ENCODE data around the gene CCDC12. TPM values are rescaled to one million over a fixed set of nuclear protein-coding genes. Genes with fewer than 3 reads are reported as not detected.
A peak's percentile ranks its signal among the peaks of the same experiment; 100 is the strongest.

Gene CCDC12
- total RNA-seq, 6 experiments from 2014 or later: 14.6 to 24.2 (median 17.0) TPM

GRCh38 chr3:47003461-47004368 lies 27.2 kb upstream of the CCDC12 start:
- WGBS (ENCODE audit: insufficient coverage, low coverage, low lambda C conversion rate, missing lambda C conversion rate): 91% methylated on average over 7 of the region's 27 CpGs
- Histone ChIP-seq H3K27me3 (no peaks in the 10 kb centered on the region), H3K9me3 (no peaks in the 10 kb centered on the region), H3K4me1 (peaks cover 0 to 1% (median under 1%) of the 10 kb centered on the region in 4 donors), H3K27ac (no peak overlapping the region), H3K4me3 (no peak overlapping the region), H3K36me3 (peaks cover 0 to 14% (median 2%) of the 10 kb centered on the region in 4 donors)
- intact Hi-C loops (cut with DNase I): no loop called here
- ATAC-seq (no peak), DNase-seq (peak in 2 of 3 donors; percentile 16 to 28)
- TF ChIP-seq CTCF (IDR thresholded peaks at IDR 0.05): no peak
- TF ChIP-seq POLR2A (IDR thresholded peaks at IDR 0.05): no peak

GRCh38 chr3:47003056-47003410 lies 26.5 kb upstream of the CCDC12 start:
- TF ChIP-seq CTCF (IDR thresholded peaks at IDR 0.05) (no peak), POLR2A (IDR thresholded peaks at IDR 0.05) (no peak)
- ATAC-seq (no peak), DNase-seq (peak in 2 of 3 donors; percentile 12 to 47)
- intact Hi-C loops (cut with DNase I): no loop called here
- Histone ChIP-seq H3K27ac (no peak overlapping the region), H3K36me3 (peaks cover 0 to 14% (median 2%) of the 10 kb centered on the region in 4 donors), H3K27me3 (no peaks in the 10 kb centered on the region), H3K9me3 (no peaks in the 10 kb centered on the region), H3K4me3 (no peak overlapping the region), H3K4me1 (peaks cover 0 to 1% (median 0%) of the 10 kb centered on the region in 4 donors)
- no CpG with 5 or more reads among the region's 10 CpGs for WGBS (ENCODE audit: insufficient coverage, low coverage, low lambda C conversion rate, missing lambda C conversion rate)

GRCh38 chr3:47002171-47003055 lies 25.9 kb upstream of the CCDC12 start:
- no peaks in the 10 kb centered on the region for H3K9me3 ChIP-seq
- 88% methylated on average over 10 of the region's 35 CpGs for WGBS (ENCODE audit: insufficient coverage, low coverage, low lambda C conversion rate, missing lambda C conversion rate)
- intact Hi-C loops (cut with DNase I): no loop called here
- H3K27me3 ChIP-seq: no peaks in the 10 kb centered on the region
- ATAC-seq: no peak
- H3K27ac ChIP-seq: no peak overlapping the region
- H3K4me1 ChIP-seq: peaks cover 0 to 4% (median 0%) of the 10 kb centered on the region in 4 donors
- H3K4me3 ChIP-seq: no peak overlapping the region
- H3K36me3 ChIP-seq: peaks cover 0 to 14% (median 2%) of the 10 kb centered on the region in 4 donors
- TF ChIP-seq POLR2A (IDR thresholded peaks at IDR 0.05) (no peak), CTCF (IDR thresholded peaks at IDR 0.05) (no peak)
- DNase-seq: peak in 2 of 3 donors; percentile 22 to 43

GRCh38 chr3:47001731-47002170 lies 25.2 kb upstream of the CCDC12 start:
- H3K27me3 ChIP-seq: no peaks in the 10 kb centered on the region
- H3K27ac ChIP-seq: no peak overlapping the region
- DNase-seq: peak in 2 of 3 donors; percentile 15 to 45
- H3K9me3 ChIP-seq: no peaks in the 10 kb centered on the region
- ATAC-seq: no peak
- peaks cover 0 to 14% (median 2%) of the 10 kb centered on the region in 4 donors for H3K36me3 ChIP-seq
- TF ChIP-seq POLR2A (IDR thresholded peaks at IDR 0.05) (no peak), CTCF (IDR thresholded peaks at IDR 0.05) (no peak)
- WGBS (ENCODE audit: insufficient coverage, low coverage, low lambda C conversion rate, missing lambda C conversion rate): no CpG with 5 or more reads among the region's 16 CpGs
- no peak overlapping the region for H3K4me3 ChIP-seq
- intact Hi-C loops (cut with DNase I): no loop called here
- H3K4me1 ChIP-seq: peaks cover 0 to 4% (median 0%) of the 10 kb centered on the region in 4 donors
